Type B pancreatic cell (in vitro differentiated cells): ENCODE measurements around the gene ILF2. TPM values are rescaled to one million over a fixed set of nuclear protein-coding genes. Genes with fewer than 3 reads are reported as not detected.
"Not testable (repeated sequence)": the region's sequence is repeated elsewhere in the genome, so short reads cannot be mapped to it uniquely, and the experiment has no call there.

Experiments used
- DNase-seq: peaks from one replicate; pipeline ENCODE4 v3.0.0; 2021; ENCODE audit warnings: mixed read lengths; ENCODE audit not compliant: unreplicated experiment; ENCODE audit errors: extremely low spot score
- H3K27ac Mint-ChIP-seq: 2 replicates; pipeline ENCODE4 v1.8.0; 2021; ENCODE audit warnings: mild to moderate bottlenecking, mixed read lengths
- H3K27me3 Mint-ChIP-seq: 2 replicates; pipeline ENCODE4 v1.8.0; 2021; ENCODE audit warnings: mixed read lengths
- H3K36me3 Mint-ChIP-seq: 2 replicates; pipeline ENCODE4 v1.8.0; 2021; ENCODE audit warnings: mixed read lengths
- H3K4me1 Mint-ChIP-seq: one replicate; pipeline ENCODE4 v1.8.0; 2021; ENCODE audit warnings: mixed read lengths; ENCODE audit not compliant: unreplicated experiment
- H3K4me3 Mint-ChIP-seq: 2 replicates; pipeline ENCODE4 v1.8.0; 2021; ENCODE audit warnings: mild to moderate bottlenecking, mixed read lengths
- H3K9me3 Mint-ChIP-seq: 2 replicates; pipeline ENCODE4 v1.8.0; 2021; ENCODE audit warnings: mixed read lengths
- CTCF ChIP-seq: fragments of 200-600 bp; sonication (generic); conservative IDR thresholded peaks from 2 replicates; pipeline ENCODE4 v1.5.0; 2021; ENCODE audit warnings: antibody characterized with exemption, mild to moderate bottlenecking
- total RNA-seq: library from RNA; stranded (reverse); gene quantifications from 2 replicates; pipeline ENCODE4 v1.2.1, GENCODE V29; 2021; ENCODE audit warnings: low replicate concordance

The ILF2 gene
- total RNA-seq, 1 donor from 2014 or later, result 291 TPM

GRCh38 chr1:153677718-153678518 is 7.1 kb upstream of the ILF2 start:
- no peak for DNase-seq
- H3K4me3 Mint-ChIP-seq, result peak overlapping the region; percentile 86
- peak; percentile 94 for TF ChIP-seq CTCF
- peak overlapping the region; percentile 46 for H3K27ac Mint-ChIP-seq
- H3K36me3 Mint-ChIP-seq, result no peaks in the 10 kb centered on the region
- peaks cover 50% of the 10 kb centered on the region for H3K27me3 Mint-ChIP-seq
- H3K4me1 Mint-ChIP-seq, result peaks cover 12% of the 10 kb centered on the region
- no peaks in the 10 kb centered on the region for H3K9me3 Mint-ChIP-seq

- peaks cover 23% of the 10 kb centered on the region for H3K4me1 Mint-ChIP-seq
- no peaks in the 10 kb centered on the region for H3K9me3 Mint-ChIP-seq
- DNase-seq, result no peak
- no peak for TF ChIP-seq CTCF
- H3K27me3 Mint-ChIP-seq, result peaks cover 15% of the 10 kb centered on the region
- peak overlapping the region; percentile 61 for H3K4me3 Mint-ChIP-seq
- peaks cover under 1% of the 10 kb centered on the region for H3K36me3 Mint-ChIP-seq
- H3K27ac Mint-ChIP-seq, result peak overlapping the region; percentile 24
These were observed 2.7 kb upstream of the ILF2 start for GRCh38 chr1:153673511-153673910.

- Mint-ChIP-seq H3K4me1 (peaks cover 24% of the 10 kb centered on the region), H3K36me3 (peaks cover 14% of the 10 kb centered on the region)
- not testable (repeated sequence) for H3K9me3 Mint-ChIP-seq, H3K4me3 Mint-ChIP-seq, H3K27me3 Mint-ChIP-seq, H3K27ac Mint-ChIP-seq, DNase-seq
- peak; percentile 42 for TF ChIP-seq CTCF
These were observed 998 bp upstream of the ILF2 start for GRCh38 chr1:153671628-153672353.

GRCh38 chr1:153670257-153670858 is 435 bp downstream of the ILF2 start:
- Mint-ChIP-seq H3K4me3 (no peak overlapping the region), H3K9me3 (no peaks in the 10 kb centered on the region), H3K4me1 (peaks cover 24% of the 10 kb centered on the region), H3K27me3 (no peaks in the 10 kb centered on the region), H3K36me3 (peaks cover 18% of the 10 kb centered on the region), H3K27ac (no peak overlapping the region)
- TF ChIP-seq CTCF, result no peak
- DNase-seq, result no peak

GRCh38 chr1:153669606-153670005 is 1.2 kb downstream of the ILF2 start:
- Mint-ChIP-seq H3K4me3 (no peak overlapping the region), H3K27me3 (no peaks in the 10 kb centered on the region), H3K9me3 (no peaks in the 10 kb centered on the region), H3K4me1 (peaks cover 24% of the 10 kb centered on the region), H3K36me3 (peaks cover 25% of the 10 kb centered on the region), H3K27ac (no peak overlapping the region)
- DNase-seq, result no peak
- TF ChIP-seq CTCF, result no peak

- Mint-ChIP-seq H3K4me3 (peak overlapping the region; percentile 85), H3K36me3 (peaks cover 30% of the 10 kb centered on the region), H3K4me1 (peaks cover 24% of the 10 kb centered on the region), H3K27ac (peak overlapping the region; percentile 38)
- not testable (repeated sequence) for H3K27me3 Mint-ChIP-seq, DNase-seq, H3K9me3 Mint-ChIP-seq
These were observed 2.1 kb downstream of the ILF2 start for GRCh38 chr1:153668672-153669071.
